Measurements from ENCODE around the gene ZNF470.

Gene ZNF470

DNA sequence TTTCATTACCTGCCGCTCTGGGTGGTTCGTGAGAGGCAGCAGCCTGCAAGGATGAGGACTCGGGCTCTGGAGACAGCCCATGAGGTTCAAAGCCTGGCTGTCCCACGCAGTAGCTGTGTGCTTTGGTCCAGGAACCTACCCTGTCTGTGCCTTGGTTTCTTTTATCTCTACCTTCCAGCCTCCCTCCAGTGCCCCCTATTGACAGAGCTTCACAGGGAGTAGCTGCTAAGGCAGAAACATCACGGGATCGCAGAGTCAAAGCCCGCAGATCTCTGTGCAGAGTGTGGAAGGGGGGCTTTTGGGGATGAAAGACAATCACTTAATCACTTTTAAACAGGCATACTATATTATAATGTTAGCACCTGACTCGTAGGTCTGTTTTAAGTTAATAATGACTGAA lies 44.0 kb downstream of the ZNF470 start:
- no peaks in the 10 kb centered on the region for H3K36me3 ChIP-seq (ENCODE audit: low read length)
- H2AFZ ChIP-seq (ENCODE audit: low read depth, low read length, severe bottlenecking), result no peak overlapping the region
- no peaks in the 10 kb centered on the region for H3K27me3 ChIP-seq (ENCODE audit: low read length)
- no peak overlapping the region for H3K27ac ChIP-seq (ENCODE audit: low read depth, low read length)
- no peaks in the 10 kb centered on the region for H3K9me2 ChIP-seq (replicated peaks; ENCODE audit: insufficient read depth, low read length)
- H3K9ac ChIP-seq (ENCODE audit: low read length), result no peak overlapping the region
- no peaks in the 10 kb centered on the region for H3K9me3 ChIP-seq (ENCODE audit: insufficient read depth, low read length)
- H3K79me2 ChIP-seq (ENCODE audit: insufficient read depth, low read length), result no peaks in the 10 kb centered on the region
- H3K4me2 ChIP-seq (ENCODE audit: low read depth, low read length, poor library complexity, severe bottlenecking), result no peak overlapping the region
- no peaks in the 10 kb centered on the region for H4K20me1 ChIP-seq (ENCODE audit: low read depth, low read length)
- no peaks in the 10 kb centered on the region for H3F3A ChIP-seq (ENCODE audit: insufficient read depth)
- TF ChIP-seq, protein P1, sequence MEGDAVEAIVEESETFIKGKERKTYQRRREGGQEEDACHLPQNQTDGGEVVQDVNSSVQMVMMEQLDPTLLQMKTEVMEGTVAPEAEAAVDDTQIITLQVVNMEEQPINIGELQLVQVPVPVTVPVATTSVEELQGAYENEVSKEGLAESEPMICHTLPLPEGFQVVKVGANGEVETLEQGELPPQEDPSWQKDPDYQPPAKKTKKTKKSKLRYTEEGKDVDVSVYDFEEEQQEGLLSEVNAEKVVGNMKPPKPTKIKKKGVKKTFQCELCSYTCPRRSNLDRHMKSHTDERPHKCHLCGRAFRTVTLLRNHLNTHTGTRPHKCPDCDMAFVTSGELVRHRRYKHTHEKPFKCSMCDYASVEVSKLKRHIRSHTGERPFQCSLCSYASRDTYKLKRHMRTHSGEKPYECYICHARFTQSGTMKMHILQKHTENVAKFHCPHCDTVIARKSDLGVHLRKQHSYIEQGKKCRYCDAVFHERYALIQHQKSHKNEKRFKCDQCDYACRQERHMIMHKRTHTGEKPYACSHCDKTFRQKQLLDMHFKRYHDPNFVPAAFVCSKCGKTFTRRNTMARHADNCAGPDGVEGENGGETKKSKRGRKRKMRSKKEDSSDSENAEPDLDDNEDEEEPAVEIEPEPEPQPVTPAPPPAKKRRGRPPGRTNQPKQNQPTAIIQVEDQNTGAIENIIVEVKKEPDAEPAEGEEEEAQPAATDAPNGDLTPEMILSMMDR (IDR thresholded peaks at IDR 0.05; ENCODE audit: insufficient read depth, low read length, poor library complexity, severe bottlenecking), result no peak
- no peak for TF ChIP-seq EZH2phosphoT487 (conservative IDR thresholded peaks at IDR 0.05; ENCODE audit: low read length)
- no peak overlapping the region for H3K4me3 ChIP-seq (ENCODE audit: insufficient read depth, low read length, poor library complexity, severe bottlenecking)

DNA sequence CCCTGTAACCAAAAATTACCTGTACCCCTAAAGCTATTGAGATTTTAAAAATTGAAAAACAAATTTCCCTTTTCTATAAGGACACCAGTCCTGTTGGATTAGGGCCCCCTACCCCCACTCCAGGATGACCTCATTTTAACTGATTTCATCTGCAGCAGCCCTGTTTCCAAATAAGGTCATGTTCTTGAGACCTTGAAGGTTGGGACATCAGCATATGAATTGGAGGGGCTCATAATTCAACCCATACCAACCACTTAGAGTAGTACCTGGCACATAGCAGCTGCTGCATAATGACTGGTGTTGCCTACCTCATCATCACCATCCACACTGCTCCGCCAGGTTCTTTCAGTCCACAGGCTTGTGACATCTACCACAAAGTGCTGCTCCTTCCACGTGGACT lies 45.5 kb downstream of the ZNF470 start:
- Histone ChIP-seq H4K20me1 (ENCODE audit: low read depth, low read length) (no peaks in the 10 kb centered on the region), H3K9me3 (ENCODE audit: insufficient read depth, low read length) (no peaks in the 10 kb centered on the region), H3K4me3 (ENCODE audit: insufficient read depth, low read length, poor library complexity, severe bottlenecking) (no peak overlapping the region), H3K27me3 (ENCODE audit: low read length) (no peaks in the 10 kb centered on the region), H3K36me3 (ENCODE audit: low read length) (no peaks in the 10 kb centered on the region), H3F3A (ENCODE audit: insufficient read depth) (no peaks in the 10 kb centered on the region), H2AFZ (ENCODE audit: low read depth, low read length, severe bottlenecking) (no peak overlapping the region), H3K79me2 (ENCODE audit: insufficient read depth, low read length) (no peaks in the 10 kb centered on the region), H3K9me2 (replicated peaks; ENCODE audit: insufficient read depth, low read length) (no peaks in the 10 kb centered on the region), H3K27ac (ENCODE audit: low read depth, low read length) (no peak overlapping the region), H3K9ac (ENCODE audit: low read length) (no peak overlapping the region), H3K4me2 (ENCODE audit: low read depth, low read length, poor library complexity, severe bottlenecking) (no peak overlapping the region)
- no peak for TF ChIP-seq EZH2phosphoT487 (conservative IDR thresholded peaks at IDR 0.05; ENCODE audit: low read length)
- TF ChIP-seq, protein P1 (IDR thresholded peaks at IDR 0.05; ENCODE audit: insufficient read depth, low read length, poor library complexity, severe bottlenecking), result no peak

DNA sequence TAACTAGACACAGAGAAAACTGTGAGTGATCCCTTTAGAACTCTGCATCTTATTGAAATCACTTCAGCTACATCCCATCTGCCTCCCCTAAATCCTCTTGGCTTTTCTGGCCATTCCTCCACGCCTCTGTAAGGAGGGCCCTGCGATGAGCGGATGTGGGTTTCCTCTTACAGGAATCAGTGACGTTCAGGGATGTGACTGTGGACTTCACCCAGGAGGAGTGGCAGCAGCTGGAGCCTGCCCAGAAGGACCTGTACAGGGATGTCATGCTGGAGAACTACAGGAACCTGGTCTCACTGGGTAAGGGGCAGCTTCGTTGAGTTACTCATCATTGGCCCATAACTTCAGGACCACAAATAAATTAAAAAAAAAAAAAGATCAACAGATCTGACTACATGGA lies 46.4 kb downstream of the ZNF470 start:
- TF ChIP-seq, protein P1 (IDR thresholded peaks at IDR 0.05; ENCODE audit: insufficient read depth, low read length, poor library complexity, severe bottlenecking), result no peak
- Histone ChIP-seq H3K9me2 (replicated peaks; ENCODE audit: insufficient read depth, low read length) (no peaks in the 10 kb centered on the region), H3K9me3 (ENCODE audit: insufficient read depth, low read length) (no peaks in the 10 kb centered on the region), H3K9ac (ENCODE audit: low read length) (no peak overlapping the region), H3K36me3 (ENCODE audit: low read length) (no peaks in the 10 kb centered on the region), H3K4me2 (ENCODE audit: low read depth, low read length, poor library complexity, severe bottlenecking) (no peak overlapping the region), H2AFZ (ENCODE audit: low read depth, low read length, severe bottlenecking) (no peak overlapping the region), H3K4me3 (ENCODE audit: insufficient read depth, low read length, poor library complexity, severe bottlenecking) (no peak overlapping the region), H3K27me3 (ENCODE audit: low read length) (no peaks in the 10 kb centered on the region), H4K20me1 (ENCODE audit: low read depth, low read length) (no peaks in the 10 kb centered on the region), H3K27ac (ENCODE audit: low read depth, low read length) (no peak overlapping the region), H3F3A (ENCODE audit: insufficient read depth) (no peaks in the 10 kb centered on the region), H3K79me2 (ENCODE audit: insufficient read depth, low read length) (no peaks in the 10 kb centered on the region)

DNA sequence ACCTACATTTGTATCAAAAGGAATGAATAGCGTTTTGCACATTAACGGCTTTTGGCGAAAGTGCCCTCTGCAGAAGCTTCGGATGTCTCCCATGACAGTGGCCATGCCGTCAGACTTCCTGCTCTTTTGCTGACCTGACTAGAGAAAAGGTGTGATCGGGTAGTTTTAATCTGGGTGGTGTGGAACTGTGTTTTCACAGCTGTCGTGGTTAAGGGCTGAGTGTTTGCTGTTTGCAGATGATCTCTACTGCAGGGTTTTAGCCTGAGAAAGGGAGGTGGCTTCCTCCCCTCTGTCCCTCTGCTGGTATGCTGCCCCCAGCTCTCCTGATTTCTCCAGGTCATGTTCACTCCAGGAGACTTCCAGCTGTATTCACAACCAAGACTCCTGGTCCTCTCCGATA lies 50.3 kb downstream of the ZNF470 start:
- no peak overlapping the region for H2AFZ ChIP-seq (ENCODE audit: low read depth, low read length, severe bottlenecking)
- H3K9ac ChIP-seq (ENCODE audit: low read length), result no peak overlapping the region
- TF ChIP-seq, protein P1 (IDR thresholded peaks at IDR 0.05; ENCODE audit: insufficient read depth, low read length, poor library complexity, severe bottlenecking), result no peak
- no peak for TF ChIP-seq EZH2phosphoT487 (conservative IDR thresholded peaks at IDR 0.05; ENCODE audit: low read length)
- H3K9me3 ChIP-seq (ENCODE audit: insufficient read depth, low read length), result no peaks in the 10 kb centered on the region
- H3K9me2 ChIP-seq (replicated peaks; ENCODE audit: insufficient read depth, low read length), result no peaks in the 10 kb centered on the region
- H4K20me1 ChIP-seq (ENCODE audit: low read depth, low read length), result no peaks in the 10 kb centered on the region
- H3K27ac ChIP-seq (ENCODE audit: low read depth, low read length), result no peak overlapping the region
- H3K79me2 ChIP-seq (ENCODE audit: insufficient read depth, low read length), result no peaks in the 10 kb centered on the region
- H3K4me2 ChIP-seq (ENCODE audit: low read depth, low read length, poor library complexity, severe bottlenecking), result no peak overlapping the region
- H3K27me3 ChIP-seq (ENCODE audit: low read length), result no peaks in the 10 kb centered on the region
- no peak overlapping the region for H3K4me3 ChIP-seq (ENCODE audit: insufficient read depth, low read length, poor library complexity, severe bottlenecking)
- no peaks in the 10 kb centered on the region for H3K36me3 ChIP-seq (ENCODE audit: low read length)
- H3F3A ChIP-seq (ENCODE audit: insufficient read depth), result no peaks in the 10 kb centered on the region
